Hippocampal formation (tissue), 2 donors: ENCODE measurements around the gene SLC35B4.
"Not testable (repeated sequence)": the region's sequence is repeated elsewhere in the genome, so short reads cannot be mapped to it uniquely, and the experiment has no call there.

Experiments
- DNase-seq, 2 donors: peaks; one replicate each; lab custom pipeline; 2025; lab: John Stamatoyannopoulos, UW

The SLC35B4 gene

GRCh38 chr7:134331393-134331792, 14.7 kb upstream of the SLC35B4 start:
- DNase-seq: no peak

GRCh38 chr7:134330974-134331373, 14.2 kb upstream of the SLC35B4 start:
- DNase-seq: no peak

DNA sequence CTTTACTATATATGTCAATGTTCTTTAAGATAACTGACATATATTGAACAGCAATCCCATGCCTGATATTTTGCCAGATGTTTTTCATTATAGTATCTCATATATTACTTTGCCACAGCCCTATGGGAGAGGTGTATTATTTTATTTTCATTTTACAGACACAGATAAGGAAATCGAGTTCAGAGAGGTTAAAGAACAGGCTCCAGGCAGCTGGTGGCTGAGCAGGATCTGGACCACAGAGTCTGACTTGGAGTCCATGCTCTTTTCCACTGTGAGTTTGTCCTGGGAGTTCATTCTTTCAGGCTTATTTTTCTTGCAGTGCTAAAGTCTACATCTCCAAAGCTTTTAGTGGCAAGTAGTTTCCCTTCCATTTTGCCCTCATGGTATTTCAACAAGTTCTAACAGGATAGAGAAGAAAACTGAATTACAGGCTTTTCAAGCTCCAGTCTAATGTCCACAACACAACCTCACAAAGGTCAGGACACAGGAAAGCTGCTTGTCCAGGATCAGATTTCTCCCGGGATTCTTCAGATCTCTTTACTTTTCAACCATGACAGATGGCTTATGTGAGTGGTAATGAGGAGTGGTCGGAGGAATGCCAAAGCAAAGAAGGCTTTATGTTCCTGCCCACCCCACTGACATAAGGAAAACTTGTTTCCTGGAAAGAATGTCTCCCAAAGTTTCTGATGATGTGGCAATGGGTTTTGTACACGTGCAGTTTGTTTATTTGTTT, 13.1 kb upstream of the SLC35B4 start:
- no peak for DNase-seq

GRCh38 chr7:134328900-134329299, 12.2 kb upstream of the SLC35B4 start:
- no peak for DNase-seq

- peak in 1 of 2 donors; percentile 34 for DNase-seq
Observed at GRCh38 chr7:134327896-134328295, 11.2 kb upstream of the SLC35B4 start.

DNA sequence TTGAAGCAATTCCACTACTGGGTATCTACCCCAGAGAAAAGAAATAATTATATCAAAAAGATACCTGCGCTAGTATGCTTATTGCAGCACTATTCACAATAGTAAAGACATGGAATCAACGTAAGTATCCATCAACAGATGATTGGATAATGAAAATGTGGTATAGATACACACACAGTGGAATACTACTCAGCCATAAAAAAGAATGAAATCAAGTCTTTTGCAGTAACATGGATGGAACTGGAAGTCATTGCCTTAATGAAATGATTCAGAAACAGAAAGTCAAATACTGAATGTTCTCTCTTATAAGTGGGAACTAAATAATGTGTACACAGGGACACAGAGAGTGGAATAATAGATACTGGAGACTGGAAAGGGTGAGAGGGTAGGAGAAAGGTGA, 7.4 kb upstream of the SLC35B4 start:
- DNase-seq: no peak

GRCh38 chr7:134320201-134320600, 3.5 kb upstream of the SLC35B4 start:
- DNase-seq: no peak

DNA sequence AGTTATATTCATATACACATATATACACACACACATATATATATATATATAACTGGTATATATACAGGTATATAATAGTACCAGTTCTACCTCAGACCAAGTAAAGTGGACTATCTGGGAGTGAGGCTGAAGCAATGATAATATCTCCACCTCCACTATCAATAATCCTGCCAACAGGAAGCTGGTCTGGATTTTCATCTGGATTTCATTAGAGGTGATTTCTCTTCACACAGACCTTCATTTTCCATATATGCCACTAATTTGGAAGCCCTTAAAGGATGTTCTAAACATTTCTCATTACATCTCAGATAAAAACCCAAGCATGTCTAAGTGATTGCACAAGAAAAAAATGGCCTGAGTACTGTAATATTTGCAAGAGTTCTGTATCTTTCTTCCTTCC, 1.7 kb upstream of the SLC35B4 start:
- no peak for DNase-seq

- no peak for DNase-seq
Observed at GRCh38 chr7:134317434-134317833, 704 bp upstream of the SLC35B4 start.

DNA sequence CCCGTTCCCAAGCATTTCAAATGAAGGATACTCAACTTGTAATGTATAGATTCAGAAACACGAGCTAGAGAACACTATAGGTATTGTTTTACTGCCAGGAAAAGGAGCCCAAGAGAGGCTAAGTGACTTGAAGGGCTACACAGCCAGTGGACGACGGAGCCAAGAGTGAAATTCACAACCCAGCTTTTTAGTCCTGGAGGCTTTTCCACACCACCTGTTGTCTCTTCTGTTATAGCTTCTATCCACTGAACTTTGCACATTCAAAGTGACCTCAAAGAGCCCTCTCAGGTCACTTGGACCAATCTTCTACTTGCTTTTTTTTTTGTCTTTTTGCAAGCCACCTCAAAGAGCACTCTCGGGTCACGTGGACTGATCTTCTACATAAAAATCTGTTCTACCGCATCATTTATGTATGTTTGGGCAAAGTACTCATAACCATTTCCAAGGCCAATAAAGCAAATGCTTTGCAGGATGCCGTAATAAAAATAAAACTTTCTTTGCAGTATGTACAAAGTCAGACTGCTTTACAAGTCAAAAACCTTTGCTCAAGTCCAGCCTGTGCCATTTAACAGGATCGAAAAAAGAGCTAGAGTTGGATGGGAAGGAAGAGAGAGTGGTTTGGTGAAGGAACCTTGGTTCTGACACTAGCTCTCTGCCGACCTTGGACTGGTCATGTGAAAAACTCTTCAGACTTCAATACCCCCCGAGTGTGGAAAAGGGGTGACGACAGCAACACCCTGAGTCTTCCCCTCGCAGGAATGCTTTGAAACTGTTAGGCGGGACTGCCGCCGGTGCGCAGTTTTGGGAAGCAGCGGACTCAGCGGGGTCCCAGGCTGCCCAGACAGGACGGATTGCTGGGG, 821 bp downstream of the SLC35B4 start:
- DNase-seq: no peak

- no peak for DNase-seq
Observed at GRCh38 chr7:134313543-134313942, 3.2 kb downstream of the SLC35B4 start.

DNA sequence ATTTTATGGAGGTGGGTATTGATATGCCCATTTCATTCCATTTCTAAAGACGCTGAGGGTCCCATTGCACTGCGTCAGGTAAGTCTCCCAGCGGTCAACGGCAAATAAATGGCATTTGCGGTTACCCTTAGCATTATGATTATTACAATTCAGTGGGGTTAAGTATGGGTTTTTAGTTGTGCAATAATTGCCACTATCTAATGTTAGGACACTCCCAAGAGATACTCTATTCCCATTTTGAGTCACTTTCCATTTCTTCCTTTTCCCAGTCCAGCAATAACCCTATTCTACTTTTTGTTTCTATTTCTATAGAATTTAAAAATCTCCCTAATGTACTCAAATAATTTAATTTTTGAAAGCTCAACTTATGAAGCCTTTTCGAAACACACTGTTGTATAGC, 4.0 kb downstream of the SLC35B4 start:
- DNase-seq: no peak

DNA sequence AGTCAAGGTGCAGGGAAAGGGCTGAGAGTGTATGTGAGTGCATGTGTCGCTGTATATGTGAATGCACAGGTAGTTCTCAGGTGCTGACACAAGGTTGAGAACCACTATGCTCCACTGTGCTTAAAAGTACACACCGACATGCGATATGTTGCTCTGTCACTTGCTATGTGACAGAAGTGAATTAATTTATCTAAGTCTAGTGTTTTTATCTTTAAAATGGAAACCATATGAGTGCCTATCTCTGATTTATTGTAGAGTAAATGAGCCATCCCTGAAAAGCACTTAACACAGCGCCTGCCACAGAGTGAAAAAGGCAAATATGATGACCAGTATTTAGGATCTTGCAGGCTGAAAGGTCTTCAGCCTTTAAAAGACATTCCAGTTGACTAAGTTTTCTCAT, 4.9 kb downstream of the SLC35B4 start:
- no peak for DNase-seq

GRCh38 chr7:134308548-134308947, 8.2 kb downstream of the SLC35B4 start:
- DNase-seq: no peak

- no peak for DNase-seq
Observed at GRCh38 chr7:134307320-134307719, 9.4 kb downstream of the SLC35B4 start.

GRCh38 chr7:134302120-134302519, 14.6 kb downstream of the SLC35B4 start:
- DNase-seq: no peak

DNA sequence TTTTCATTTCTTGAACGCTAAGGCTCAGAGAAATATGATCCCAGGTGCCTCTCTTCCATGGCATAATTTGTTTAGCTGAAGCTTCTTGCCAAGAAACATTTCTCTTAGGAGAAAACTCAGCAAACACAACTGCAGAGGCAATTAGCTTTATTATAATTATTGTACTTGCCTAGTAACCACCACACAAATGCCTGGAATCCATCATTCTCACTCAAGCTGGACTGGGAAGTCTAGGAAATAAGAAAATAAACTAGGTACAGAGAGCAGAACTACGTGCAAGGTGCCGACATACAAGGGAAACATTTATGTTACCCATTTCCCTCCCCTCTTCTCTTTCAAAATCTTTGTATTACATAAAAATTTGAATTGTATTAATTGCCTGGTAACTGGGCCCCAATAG, 15.1 kb downstream of the SLC35B4 start:
- peak in 1 of 2 donors; percentile 49 for DNase-seq

- DNase-seq: peak in 1 of 2 donors; percentile 40
Observed at GRCh38 chr7:134300988-134301387, 15.7 kb downstream of the SLC35B4 start.

GRCh38 chr7:134298902-134299683, 17.6 kb downstream of the SLC35B4 start:
- peak; percentile 75 to 77 for DNase-seq

DNA sequence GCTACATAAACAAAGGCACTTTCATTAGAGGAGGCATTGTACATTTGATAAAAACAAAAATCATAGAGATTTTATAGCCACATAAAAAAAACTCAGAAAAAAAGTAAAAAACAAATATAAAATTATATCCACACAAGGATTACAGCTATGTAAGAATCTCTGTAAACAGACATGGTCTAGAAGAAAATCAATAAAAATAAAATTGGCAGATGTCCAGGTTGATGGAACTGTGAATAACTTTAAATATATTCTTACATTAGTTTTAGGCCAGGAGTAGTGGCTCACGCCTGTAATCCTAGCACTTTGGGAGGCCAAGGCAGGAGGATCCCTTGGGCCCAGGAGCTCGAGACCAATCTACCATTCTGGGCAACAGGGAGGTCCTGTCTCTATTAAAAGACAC, 19.2 kb downstream of the SLC35B4 start:
- no peak for DNase-seq

GRCh38 chr7:134295982-134296381, 20.7 kb downstream of the SLC35B4 start:
- not testable (repeated sequence) for DNase-seq

DNA sequence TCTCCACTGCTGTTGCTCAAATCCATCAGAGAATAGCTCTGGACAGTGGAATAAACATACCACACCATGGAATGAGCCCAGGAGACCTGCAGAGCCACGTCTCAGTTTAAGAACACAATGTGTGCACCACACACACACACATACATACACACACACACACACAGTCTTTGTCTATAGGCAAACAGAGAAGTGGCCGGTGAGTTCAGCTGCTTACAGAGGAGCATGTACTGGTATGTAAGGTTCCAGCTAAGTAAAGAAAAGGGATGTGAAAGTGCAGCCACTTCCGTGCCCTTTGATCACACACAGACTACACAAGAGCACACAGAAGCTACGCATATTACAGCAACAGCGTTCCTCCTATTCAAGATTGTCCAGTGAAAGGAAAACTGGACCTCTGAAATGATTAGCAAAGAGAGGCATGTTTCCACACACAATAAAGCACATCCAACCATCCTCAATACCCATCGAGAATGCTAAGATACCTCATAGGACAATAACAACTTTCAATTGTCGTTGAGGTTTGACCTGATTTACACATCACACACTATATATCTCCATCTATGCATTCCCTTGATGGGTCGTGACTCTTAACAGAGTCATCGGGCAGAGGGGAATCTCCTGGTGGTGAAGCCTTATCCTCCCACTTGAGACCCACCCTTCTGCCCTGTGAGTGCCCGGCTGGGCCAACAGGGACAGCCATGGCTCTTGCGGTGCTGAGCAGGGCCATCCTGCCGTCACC, 23.6 kb downstream of the SLC35B4 start:
- peak; percentile 20 to 37 for DNase-seq
